PC-3 (cell line): ENCODE data around the gene GLI1. TPM values are rescaled to one million over a fixed set of nuclear protein-coding genes. Genes with fewer than 3 reads are reported as not detected.

Experiments
- ATAC-seq: fragments of 200-7000 bp; cut with Tn5 transposase; 2 replicates; pipeline ENCODE4 v1.9.1; 2020; ENCODE audit warnings: mild to moderate bottlenecking, moderate library complexity
- BruUV-seq: library from RNA; stranded (reverse); fragments of 400-500 nt; replicated peaks from 2 replicates; lab custom pipeline; 2021; lab: Mats Ljungman, UMichigan
- CTCF ChIA-PET: fragments of 300-600 bp; sonication (Branson Sonifier 250); formaldehyde crosslinking; loops from one replicate; lab custom pipeline; 2022; ENCODE audit warnings: antibody characterized with exemption; lab: Charles Lee
- POLR2A ChIA-PET: fragments of 300-600 bp; sonication (Branson Sonifier 250); formaldehyde crosslinking; loops from one replicate; lab custom pipeline; 2022; ENCODE audit warnings: antibody characterized with exemption; ENCODE audit not compliant: unreplicated experiment; lab: Charles Lee
- DNase-seq: peaks from one replicate; pipeline ENCODE4 v3.0.0-alpha.2; 2015
- H2AFZ ChIP-seq: fragments of 300-600 bp; sonication (generic); 2 replicates; pipeline ENCODE4 v1.6.0; 2016; ENCODE audit warnings: antibody characterized with exemption, low read length
- H3F3A ChIP-seq: fragments of 300-600 bp; sonication (generic); one replicate; pipeline ENCODE4 v1.6.0; 2017; ENCODE audit warnings: antibody characterized with exemption, low read length, control low read depth, mild to moderate bottlenecking; ENCODE audit not compliant: unreplicated experiment
- H3K27ac ChIP-seq: fragments of 300-600 bp; sonication (generic); 2 replicates; pipeline ENCODE4 v1.5.1; 2016; ENCODE audit warnings: mild to moderate bottlenecking, low read length
- H3K27me3 ChIP-seq: fragments of 300-600 bp; sonication (generic); 2 replicates; pipeline ENCODE4 v1.6.1; 2016; ENCODE audit warnings: low read length, mixed read lengths
- H3K36me3 ChIP-seq: fragments of 300-600 bp; sonication (generic); 2 replicates; pipeline ENCODE4 v1.6.1; 2016; ENCODE audit warnings: low read depth, mixed run types, low read length, mixed read lengths
- H3K4me1 ChIP-seq: fragments of 300-600 bp; sonication (generic); 2 replicates; pipeline ENCODE4 v1.5.1; 2016; ENCODE audit warnings: low read length; ENCODE audit not compliant: insufficient read depth
- H3K4me2 ChIP-seq: fragments of 300-600 bp; sonication (generic); 2 replicates; pipeline ENCODE4 v1.6.0; 2016; ENCODE audit warnings: low read length
- H3K4me3 ChIP-seq: fragments of 300-600 bp; sonication (generic); 2 replicates; pipeline ENCODE4 v1.5.1; 2016; ENCODE audit warnings: mild to moderate bottlenecking, low read length, mixed read lengths
- H3K79me2 ChIP-seq: fragments of 300-600 bp; sonication (generic); 2 replicates; pipeline ENCODE4 v1.6.1; 2017; ENCODE audit warnings: low read length, mixed read lengths
- H3K9ac ChIP-seq: fragments of 300-600 bp; sonication (generic); 2 replicates; pipeline ENCODE4 v1.6.0; 2016; ENCODE audit warnings: mild to moderate bottlenecking, low read length
- H3K9me2 ChIP-seq: fragments of 300-600 bp; sonication (generic); replicated peaks from 2 replicates; pipeline ENCODE4 v1.6.1; 2016; ENCODE audit warnings: mixed run types, low read length, mixed read lengths
- H3K9me3 ChIP-seq: fragments of 300-600 bp; sonication (generic); 2 replicates; pipeline ENCODE4 v1.6.1; 2016; ENCODE audit warnings: low read length, mixed read lengths
- H4K20me1 ChIP-seq: fragments of 300-600 bp; sonication (generic); 2 replicates; pipeline ENCODE4 v1.6.1; 2016; ENCODE audit warnings: low read length, mixed read lengths
- CTCF ChIP-seq: fragments of 300-600 bp; sonication (generic); conservative IDR thresholded peaks from 2 replicates; pipeline ENCODE4 v1.5.1; 2017; ENCODE audit warnings: antibody characterized with exemption, low read depth, mild to moderate bottlenecking, low read length
- EZH2 ChIP-seq: fragments of 300-600 bp; sonication (generic); IDR thresholded peaks from one replicate; pipeline ENCODE4 v1.6.1; 2017; ENCODE audit warnings: antibody characterized with exemption, mild to moderate bottlenecking, low read length; ENCODE audit not compliant: unreplicated experiment
- EZH2phosphoT487 ChIP-seq: fragments of 300-600 bp; sonication (generic); IDR thresholded peaks from 2 replicates; pipeline ENCODE4 v1.6.1; 2018; ENCODE audit warnings: mild to moderate bottlenecking, antibody characterized with exemption, low read length, borderline replicate concordance
- intact Hi-C: fragments of 100-400 bp; cut with micrococcal nuclease; formaldehyde crosslinking; loops from 2 replicates; pipeline ENCODE4 v1.9.0; 2023
- total RNA-seq: library from RNA; depleted of rRNA; stranded (reverse); fragments of >200 nt; gene quantifications from 2 replicates; pipeline ENCODE4 v1.2.3, GENCODE V29; 2014

GLI1 gene
- total RNA-seq, 1 experiment from 2014 or later: 3.0 TPM

- Histone ChIP-seq H3K9ac (no peak overlapping the region), H3F3A (no peaks in the 10 kb centered on the region), H3K4me2 (peak overlapping the region; percentile 22; the same call in 1 of the 2 replicates), H3K9me2 (no peaks in the 10 kb centered on the region), H4K20me1 (no peaks in the 10 kb centered on the region), H3K9me3 (no peaks in the 10 kb centered on the region), H2AFZ (no peak overlapping the region), H3K27ac (no peak overlapping the region), H3K27me3 (peaks cover 55% of the 10 kb centered on the region), H3K79me2 (no peaks in the 10 kb centered on the region), H3K4me1 (no peaks in the 10 kb centered on the region), H3K4me3 (no peak overlapping the region), H3K36me3 (no peaks in the 10 kb centered on the region)
- ATAC-seq (no peak), DNase-seq (no peak)
- no TSS peak for BruUV-seq
- POLR2A ChIA-PET: no interaction called here
- intact Hi-C loops: no loop called here
- 0 out of 2 replicates have a peak, but pooled peaks have one; percentile 16 for TF ChIP-seq CTCF
- TF ChIP-seq EZH2phosphoT487: no peak
- TF ChIP-seq EZH2: no peak
- CTCF ChIA-PET: no interaction called here
Observed at GRCh38 chr12:57476162-57476992, 16.8 kb downstream of the GLI1 start.

- no peaks in the 10 kb centered on the region for H3K79me2 ChIP-seq
- no peaks in the 10 kb centered on the region for H3K9me2 ChIP-seq
- no peaks in the 10 kb centered on the region for H3K9me3 ChIP-seq
- no peaks in the 10 kb centered on the region for H3F3A ChIP-seq
- H3K4me3 ChIP-seq: no peak overlapping the region
- H4K20me1 ChIP-seq: no peaks in the 10 kb centered on the region
- DNase-seq (no peak), ATAC-seq (no peak)
- intact Hi-C loops: no loop called here
- no TSS peak for BruUV-seq
- CTCF ChIA-PET: no interaction called here
- no peak overlapping the region for H3K9ac ChIP-seq
- no peak overlapping the region for H3K4me2 ChIP-seq
- H3K36me3 ChIP-seq: no peaks in the 10 kb centered on the region
- no peaks in the 10 kb centered on the region for H3K4me1 ChIP-seq
- TF ChIP-seq CTCF (no peak), EZH2phosphoT487 (no peak), EZH2 (no peak)
- peaks cover 47% of the 10 kb centered on the region for H3K27me3 ChIP-seq
- H3K27ac ChIP-seq: no peak overlapping the region
- POLR2A ChIA-PET: no interaction called here
- H2AFZ ChIP-seq: no peak overlapping the region
Observed at GRCh38 chr12:57476993-57477709, 17.6 kb downstream of the GLI1 start.
